Caco-2 (cell line): ENCODE measurements around the gene TTN. TPM values are rescaled to one million over a fixed set of nuclear protein-coding genes. Genes with fewer than 3 reads are reported as not detected.

Experiments used
- BruUV-seq: library from RNA; stranded (reverse); fragments of 400-500 nt; replicated peaks from 2 replicates; lab custom pipeline; 2021; lab: Mats Ljungman, UMichigan
- CTCF ChIA-PET: fragments of 300-600 bp; sonication (Branson Sonifier 250); formaldehyde crosslinking; loops from one replicate; lab custom pipeline; 2022; ENCODE audit warnings: antibody characterized with exemption; lab: Charles Lee
- POLR2A ChIA-PET: fragments of 300-600 bp; sonication (Branson Sonifier 250); formaldehyde crosslinking; loops from one replicate; lab custom pipeline; 2022; ENCODE audit warnings: antibody characterized with exemption; lab: Charles Lee
- DNase-seq, 2 experiments: peaks; one replicate each; pipeline versions ENCODE4 v3.0.0 to v3.0.0-alpha.2; 2020 to 2022
- H3K27me3 ChIP-seq: replicated peaks from 2 replicates; pipeline ENCODE4 v1.6.0; 2011; ENCODE audit warnings: low read length; ENCODE audit not compliant: control insufficient read depth, insufficient read depth
- H3K36me3 ChIP-seq: 2 replicates; pipeline ENCODE4 v1.5.1; 2011; ENCODE audit warnings: low read length; ENCODE audit not compliant: control insufficient read depth, insufficient read depth
- H3K4me1 ChIP-seq: fragments of 250-450 bp; sonication (Bioruptor Pico); 2 replicates; pipeline ENCODE4 v1.5.1; 2020; ENCODE audit warnings: mild to moderate bottlenecking
- H3K4me3 ChIP-seq: 2 replicates; pipeline ENCODE4 v1.5.1; 2011; ENCODE audit warnings: low read depth, mild to moderate bottlenecking, control low read depth, low read length
- H3K9me3 ChIP-seq: fragments of 250-450 bp; sonication (Bioruptor Pico); 2 replicates; pipeline ENCODE4 v1.5.1; 2020; ENCODE audit warnings: mild to moderate bottlenecking, moderate library complexity
- H3K27ac Mint-ChIP-seq: one replicate; pipeline ENCODE4 v1.8.0; 2022; ENCODE audit warnings: mixed read lengths; ENCODE audit not compliant: unreplicated experiment
- H3K27me3 Mint-ChIP-seq: one replicate; pipeline ENCODE4 v1.8.0; 2022; ENCODE audit warnings: mixed read lengths; ENCODE audit not compliant: insufficient read depth, unreplicated experiment
- H3K36me3 Mint-ChIP-seq: one replicate; pipeline ENCODE4 v1.8.0; 2022; ENCODE audit warnings: mild to moderate bottlenecking, mixed read lengths; ENCODE audit not compliant: insufficient read depth, unreplicated experiment
- H3K4me1 Mint-ChIP-seq: one replicate; pipeline ENCODE4 v1.8.0; 2022; ENCODE audit warnings: low read depth, mixed read lengths; ENCODE audit not compliant: unreplicated experiment
- H3K4me3 Mint-ChIP-seq: one replicate; pipeline ENCODE4 v1.8.0; 2022; ENCODE audit warnings: mild to moderate bottlenecking, moderate library complexity, mixed read lengths; ENCODE audit not compliant: unreplicated experiment
- H3K9me3 Mint-ChIP-seq: one replicate; pipeline ENCODE4 v1.8.0; 2022; ENCODE audit warnings: mixed read lengths; ENCODE audit not compliant: unreplicated experiment
- intact Hi-C: fragments of 100-400 bp; cut with micrococcal nuclease; formaldehyde crosslinking; loops from one replicate; pipeline ENCODE4 v1.10.0; 2022; ENCODE audit not compliant: unreplicated experiment
- total RNA-seq: library from RNA; stranded (reverse); gene quantifications from 2 replicates; pipeline ENCODE4 v1.2.3, GENCODE V29; 2022
- TF ChIP-seq, protein P1 (sequence below), 2 experiments: fragments of 200-600 bp in 1 of 2; IDR thresholded peaks; 1 replicate in 1 of 2; 2 replicates in 1 of 2; pipeline versions ENCODE4 v1.5.1 to v1.8.0; 2011 to 2022; ENCODE audit warnings: antibody characterized with exemption in 1 of 2, control low read depth in 1 of 2, inconsistent platforms in 1 of 2, low read depth in 1 of 2, low read length in 1 of 2, mild to moderate bottlenecking in 1 of 2, moderate library complexity in 1 of 2; ENCODE audit not compliant: insufficient read depth in 1 of 2, severe bottlenecking in 1 of 2, unreplicated experiment in 1 of 2

The TTN gene
- total RNA-seq, 1 experiment from 2014 or later: 9.3 TPM

DNA sequence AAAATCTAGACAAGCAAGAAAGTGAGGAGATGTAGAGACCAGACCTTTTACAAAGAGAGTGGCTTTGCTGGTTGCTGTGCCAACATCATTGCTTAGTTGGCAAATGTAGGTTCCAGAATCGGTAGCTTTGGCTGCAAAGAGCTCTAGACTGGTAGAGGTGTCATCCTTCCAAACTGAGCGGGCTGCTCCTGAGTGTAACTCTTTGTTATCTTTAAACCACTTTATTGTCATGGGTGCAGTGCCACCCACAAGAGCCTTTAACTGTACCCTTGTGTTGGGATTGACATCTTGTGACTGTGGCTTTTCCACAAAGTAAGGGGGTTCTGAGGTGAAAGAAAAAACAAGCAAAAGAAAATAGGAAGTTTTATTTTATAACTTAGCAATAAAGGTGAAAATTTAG is 77.2 kb downstream of the TTN start:
- ChIA-PET POLR2A (no interaction called here), CTCF (interaction anchor here (0.6 kb wide), 1 partner anchor 127 kb away, joined by 5 read pairs; no protein-coding TSS in a partner anchor)
- H3K4me3 ChIP-seq: no peak overlapping the region
- no peaks in the 10 kb centered on the region for H3K27me3 ChIP-seq
- intact Hi-C loops: no loop called here
- DNase-seq: no peak
- Mint-ChIP-seq H3K27me3 (no peaks in the 10 kb centered on the region), H3K4me3 (no peak overlapping the region), H3K4me1 (no peaks in the 10 kb centered on the region), H3K9me3 (no peaks in the 10 kb centered on the region), H3K36me3 (no peaks in the 10 kb centered on the region), H3K27ac (no peak overlapping the region)
- no peaks in the 10 kb centered on the region for H3K36me3 ChIP-seq
- H3K4me1 ChIP-seq: peaks cover 5% of the 10 kb centered on the region
- H3K9me3 ChIP-seq: no peaks in the 10 kb centered on the region
- BruUV-seq: no TSS peak
- TF ChIP-seq, protein P1, sequence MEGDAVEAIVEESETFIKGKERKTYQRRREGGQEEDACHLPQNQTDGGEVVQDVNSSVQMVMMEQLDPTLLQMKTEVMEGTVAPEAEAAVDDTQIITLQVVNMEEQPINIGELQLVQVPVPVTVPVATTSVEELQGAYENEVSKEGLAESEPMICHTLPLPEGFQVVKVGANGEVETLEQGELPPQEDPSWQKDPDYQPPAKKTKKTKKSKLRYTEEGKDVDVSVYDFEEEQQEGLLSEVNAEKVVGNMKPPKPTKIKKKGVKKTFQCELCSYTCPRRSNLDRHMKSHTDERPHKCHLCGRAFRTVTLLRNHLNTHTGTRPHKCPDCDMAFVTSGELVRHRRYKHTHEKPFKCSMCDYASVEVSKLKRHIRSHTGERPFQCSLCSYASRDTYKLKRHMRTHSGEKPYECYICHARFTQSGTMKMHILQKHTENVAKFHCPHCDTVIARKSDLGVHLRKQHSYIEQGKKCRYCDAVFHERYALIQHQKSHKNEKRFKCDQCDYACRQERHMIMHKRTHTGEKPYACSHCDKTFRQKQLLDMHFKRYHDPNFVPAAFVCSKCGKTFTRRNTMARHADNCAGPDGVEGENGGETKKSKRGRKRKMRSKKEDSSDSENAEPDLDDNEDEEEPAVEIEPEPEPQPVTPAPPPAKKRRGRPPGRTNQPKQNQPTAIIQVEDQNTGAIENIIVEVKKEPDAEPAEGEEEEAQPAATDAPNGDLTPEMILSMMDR (IDR thresholded peaks at IDR 0.05; ENCODE audit: insufficient read depth in 1 of 2, low read depth in 1 of 2, low read length in 1 of 2, severe bottlenecking in 1 of 2, unreplicated experiment in 1 of 2): no peak

DNA sequence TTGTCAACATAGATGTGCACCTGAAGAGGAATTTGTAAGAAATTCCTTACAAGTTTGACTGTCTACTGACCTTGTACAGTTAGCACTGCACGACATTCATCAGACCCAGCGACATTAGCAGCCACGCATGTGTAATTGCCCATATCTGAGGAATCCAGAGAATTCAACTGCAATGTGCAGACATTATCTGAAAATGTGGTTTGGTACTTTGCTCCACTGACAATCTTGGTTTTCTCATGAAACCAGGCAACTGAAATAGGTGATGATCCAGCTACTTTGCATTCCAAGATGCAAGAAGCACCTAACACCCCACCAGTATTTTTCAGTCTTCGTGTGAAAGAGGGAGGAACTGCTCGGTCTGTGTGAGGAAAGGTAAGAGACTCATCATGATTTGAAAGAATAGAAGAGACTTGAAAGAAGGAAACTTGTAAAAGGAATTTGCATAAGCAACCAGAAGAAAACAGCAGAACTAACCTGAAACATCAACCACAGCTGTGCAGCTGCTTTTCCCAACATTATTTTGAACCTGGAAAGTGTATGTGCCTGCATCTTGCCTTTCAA is 83.4 kb downstream of the TTN start:
- Histone ChIP-seq H3K4me1 (peaks cover 17% of the 10 kb centered on the region), H3K9me3 (no peaks in the 10 kb centered on the region), H3K27me3 (no peaks in the 10 kb centered on the region), H3K4me3 (no peak overlapping the region), H3K36me3 (no peaks in the 10 kb centered on the region)
- Mint-ChIP-seq H3K9me3 (no peaks in the 10 kb centered on the region), H3K27me3 (no peaks in the 10 kb centered on the region), H3K4me3 (peak overlapping the region; percentile 32), H3K27ac (peak overlapping the region; percentile 29), H3K4me1 (peaks cover 7% of the 10 kb centered on the region), H3K36me3 (peaks cover 5% of the 10 kb centered on the region)
- TF ChIP-seq, protein P1 (IDR thresholded peaks at IDR 0.05; ENCODE audit: insufficient read depth in 1 of 2, low read depth in 1 of 2, low read length in 1 of 2, severe bottlenecking in 1 of 2, unreplicated experiment in 1 of 2): no peak
- intact Hi-C loops: no loop called here
- DNase-seq: peak in 1 of 2 experiments; percentile 35
- CTCF ChIA-PET: no interaction called here
- POLR2A ChIA-PET: no interaction called here
- BruUV-seq: no TSS peak

DNA sequence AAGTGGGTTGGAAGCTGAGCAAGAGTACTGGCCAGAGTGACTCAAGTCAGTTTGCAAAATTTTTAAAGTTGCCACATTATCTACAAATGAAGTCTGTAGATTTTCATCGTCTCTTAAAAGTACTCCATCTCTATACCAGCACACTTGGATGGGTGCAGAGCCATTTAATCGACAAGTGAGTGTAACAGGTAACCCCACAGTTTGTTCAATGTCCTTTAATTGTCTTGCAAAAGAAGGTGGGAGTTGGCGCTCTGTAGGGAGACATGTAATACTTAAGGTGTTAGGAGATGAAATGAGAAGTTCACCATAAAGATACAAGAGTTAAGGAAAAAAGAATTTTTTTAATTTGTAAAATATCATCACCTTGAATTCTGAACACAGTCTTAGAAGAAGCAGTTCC is 84.9 kb downstream of the TTN start:
- BruUV-seq: no TSS peak
- intact Hi-C loops: no loop called here
- DNase-seq: no peak
- TF ChIP-seq, protein P1 (IDR thresholded peaks at IDR 0.05; ENCODE audit: insufficient read depth in 1 of 2, low read depth in 1 of 2, low read length in 1 of 2, severe bottlenecking in 1 of 2, unreplicated experiment in 1 of 2): no peak
- no peak overlapping the region for H3K4me3 Mint-ChIP-seq
- H3K4me3 ChIP-seq: no peak overlapping the region
- H3K9me3 Mint-ChIP-seq: no peaks in the 10 kb centered on the region
- H3K36me3 ChIP-seq: no peaks in the 10 kb centered on the region
- no peaks in the 10 kb centered on the region for H3K27me3 ChIP-seq
- peaks cover 17% of the 10 kb centered on the region for H3K4me1 ChIP-seq
- ChIA-PET POLR2A (no interaction called here), CTCF (no interaction called here)
- no peaks in the 10 kb centered on the region for H3K9me3 ChIP-seq
- peaks cover 5% of the 10 kb centered on the region for H3K36me3 Mint-ChIP-seq
- peaks cover 7% of the 10 kb centered on the region for H3K4me1 Mint-ChIP-seq
- H3K27me3 Mint-ChIP-seq: no peaks in the 10 kb centered on the region
- no peak overlapping the region for H3K27ac Mint-ChIP-seq
